NT2/D1 (cell line): ENCODE measurements around the gene ADAM15.

ENCODE experiments used
- DNase-seq: peaks from one replicate; pipeline ENCODE4 v3.0.0-alpha.2; 2011; ENCODE audit warnings: low read depth, low spot score
- H3K27me3 ChIP-seq: 2 replicates; pipeline ENCODE4 v1.6.0; 2011; ENCODE audit warnings: mild to moderate bottlenecking; ENCODE audit not compliant: insufficient read length, insufficient read depth
- H3K36me3 ChIP-seq: 2 replicates; pipeline ENCODE4 v1.6.1; 2011; ENCODE audit warnings: mild to moderate bottlenecking, low read length, mixed read lengths; ENCODE audit not compliant: insufficient read depth, insufficient read length
- H3K4me1 ChIP-seq: 2 replicates; pipeline ENCODE4 v1.5.1; 2011; ENCODE audit not compliant: insufficient read depth, insufficient read length
- H3K4me3 ChIP-seq: 2 replicates; pipeline ENCODE4 v1.5.1; 2011; ENCODE audit warnings: low read depth; ENCODE audit not compliant: insufficient read length
- H3K9ac ChIP-seq: 2 replicates; pipeline ENCODE4 v1.6.0; 2011; ENCODE audit warnings: low read depth; ENCODE audit not compliant: insufficient read length
- H3K9me3 ChIP-seq: 2 replicates; pipeline ENCODE4 v1.5.1; 2011; ENCODE audit warnings: mild to moderate bottlenecking, low read length; ENCODE audit not compliant: insufficient read depth
- SUZ12 ChIP-seq: IDR thresholded peaks from 2 replicates; pipeline ENCODE4 v1.6.1; 2011; ENCODE audit not compliant: insufficient read length, insufficient read depth; ENCODE audit errors: extremely low read depth
- YY1 ChIP-seq: IDR thresholded peaks from 2 replicates; pipeline ENCODE4 v1.6.1; 2011; ENCODE audit not compliant: insufficient read length, insufficient read depth
- ZNF274 ChIP-seq: IDR thresholded peaks from 2 replicates; pipeline ENCODE4 v1.6.1; 2011; ENCODE audit warnings: mild to moderate bottlenecking, low read depth, low read length

Gene ADAM15

GRCh38 chr1:155043301-155043702 is 7.8 kb upstream of the ADAM15 start:
- TF ChIP-seq SUZ12 (no peak), YY1 (no peak), ZNF274 (no peak)
- no peak overlapping the region for H3K9ac ChIP-seq

GRCh38 chr1:155043793-155044192 is 7.3 kb upstream of the ADAM15 start:
- H3K36me3 ChIP-seq: no peaks in the 10 kb centered on the region
- DNase-seq: no peak
- no peak for TF ChIP-seq SUZ12
- TF ChIP-seq YY1: no peak
- TF ChIP-seq ZNF274: no peak
- no peak overlapping the region for H3K9ac ChIP-seq
- peaks cover 33% of the 10 kb centered on the region for H3K4me1 ChIP-seq
- H3K9me3 ChIP-seq: no peaks in the 10 kb centered on the region
- H3K27me3 ChIP-seq: no peaks in the 10 kb centered on the region
- no peak overlapping the region for H3K4me3 ChIP-seq

More at GRCh38 chr1:155043301-155043702, 7.8 kb upstream of the ADAM15 start:
- DNase-seq: no peak
- H3K4me1 ChIP-seq: peaks cover 33% of the 10 kb centered on the region
- no peak overlapping the region for H3K4me3 ChIP-seq
- no peaks in the 10 kb centered on the region for H3K27me3 ChIP-seq
- no peaks in the 10 kb centered on the region for H3K9me3 ChIP-seq
- no peaks in the 10 kb centered on the region for H3K36me3 ChIP-seq

GRCh38 chr1:155044365-155044764 is 6.8 kb upstream of the ADAM15 start:
- no peak for DNase-seq
- peak overlapping the region; percentile 37 for H3K9ac ChIP-seq
- H3K36me3 ChIP-seq: no peaks in the 10 kb centered on the region
- H3K27me3 ChIP-seq: no peaks in the 10 kb centered on the region
- no peaks in the 10 kb centered on the region for H3K9me3 ChIP-seq
- TF ChIP-seq ZNF274 (no peak), SUZ12 (no peak), YY1 (no peak)
- H3K4me1 ChIP-seq: peaks cover 36% of the 10 kb centered on the region
- no peak overlapping the region for H3K4me3 ChIP-seq

- peak; percentile 90 for DNase-seq
- no peaks in the 10 kb centered on the region for H3K36me3 ChIP-seq
- no peaks in the 10 kb centered on the region for H3K9me3 ChIP-seq
- H3K4me1 ChIP-seq: peaks cover 40% of the 10 kb centered on the region
- peak overlapping the region; percentile 37 for H3K9ac ChIP-seq
- TF ChIP-seq SUZ12: no peak
- TF ChIP-seq YY1: no peak
- no peak for TF ChIP-seq ZNF274
- H3K27me3 ChIP-seq: no peaks in the 10 kb centered on the region
- no peak overlapping the region for H3K4me3 ChIP-seq
Measured at GRCh38 chr1:155044812-155045657, 6.1 kb upstream of the ADAM15 start.

- Histone ChIP-seq H3K9me3 (no peaks in the 10 kb centered on the region), H3K9ac (no peak overlapping the region)
- TF ChIP-seq ZNF274: no peak
- TF ChIP-seq SUZ12: no peak
- TF ChIP-seq YY1: no peak
Measured at GRCh38 chr1:155048449-155049334, 2.4 kb upstream of the ADAM15 start.

GRCh38 chr1:155049651-155050559 is 1.2 kb upstream of the ADAM15 start:
- no peak for DNase-seq
- H3K4me1 ChIP-seq: peaks cover 44% of the 10 kb centered on the region
- TF ChIP-seq SUZ12 (no peak), YY1 (no peak), ZNF274 (no peak)

More at GRCh38 chr1:155048449-155049334, 2.4 kb upstream of the ADAM15 start:
- Histone ChIP-seq H3K4me1 (peaks cover 51% of the 10 kb centered on the region), H3K36me3 (peaks cover 7% of the 10 kb centered on the region), H3K27me3 (peaks cover 18% of the 10 kb centered on the region), H3K4me3 (no peak overlapping the region)
- DNase-seq: no peak

More at GRCh38 chr1:155049651-155050559, 1.2 kb upstream of the ADAM15 start:
- peak overlapping the region; percentile 99 for H3K9ac ChIP-seq
- no peaks in the 10 kb centered on the region for H3K9me3 ChIP-seq
- peaks cover 18% of the 10 kb centered on the region for H3K27me3 ChIP-seq
- H3K36me3 ChIP-seq: peaks cover 19% of the 10 kb centered on the region
- peak overlapping the region; percentile 81 for H3K4me3 ChIP-seq
